HG03108 (cell line): Measurements from ENCODE around the gene TGM2.

ENCODE experiments used
- ATAC-seq: cut with Tn5 transposase; IDR thresholded peaks from one replicate; pipeline ENCODE4 v1.9.1; 2021; ENCODE audit warnings: moderate library complexity; ENCODE audit not compliant: unreplicated experiment

The TGM2 gene

DNA sequence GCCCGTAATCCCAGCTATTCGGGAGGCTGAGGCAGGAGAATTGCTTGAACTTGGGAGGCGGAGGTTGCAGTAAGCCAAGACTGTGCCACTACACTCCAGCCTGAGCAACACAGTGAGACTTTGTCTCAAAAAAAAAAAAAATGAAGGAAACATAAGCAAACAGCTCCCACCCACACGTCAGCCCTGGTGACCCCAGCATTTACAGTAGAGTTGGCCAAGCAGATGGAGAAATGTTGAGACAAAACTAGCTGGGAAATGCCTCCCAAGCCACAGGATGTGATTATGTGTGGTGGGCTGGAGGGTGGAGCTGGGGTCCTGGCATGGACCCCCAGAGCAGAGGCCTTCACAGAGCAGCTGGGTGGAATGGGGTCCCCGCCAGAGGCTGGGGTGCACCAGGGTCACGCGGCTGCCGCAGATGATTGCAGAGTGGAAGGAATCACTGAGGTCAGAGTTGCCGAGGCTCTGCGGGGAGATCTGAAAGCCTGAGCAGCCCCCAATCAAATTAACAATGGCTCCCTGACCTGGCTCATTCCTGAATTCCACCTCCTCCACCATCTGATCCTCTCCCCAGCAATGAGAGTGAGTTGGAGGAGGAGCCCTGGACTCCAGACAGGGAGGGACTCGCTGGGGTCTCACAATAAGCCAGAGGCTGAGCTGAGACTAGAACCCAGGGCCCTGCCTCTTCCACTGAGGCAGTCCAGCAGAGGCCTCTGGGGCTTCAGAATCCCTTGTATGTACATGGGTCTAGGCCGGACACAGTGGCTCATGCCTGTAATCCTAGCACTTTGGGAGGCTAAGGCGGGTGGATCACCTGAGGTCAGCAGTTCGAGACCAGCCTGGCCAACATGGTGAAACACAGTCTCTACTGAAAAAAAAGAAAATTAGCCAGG lies 34.7 kb upstream of the TGM2 start:
- ATAC-seq, result no peak

DNA sequence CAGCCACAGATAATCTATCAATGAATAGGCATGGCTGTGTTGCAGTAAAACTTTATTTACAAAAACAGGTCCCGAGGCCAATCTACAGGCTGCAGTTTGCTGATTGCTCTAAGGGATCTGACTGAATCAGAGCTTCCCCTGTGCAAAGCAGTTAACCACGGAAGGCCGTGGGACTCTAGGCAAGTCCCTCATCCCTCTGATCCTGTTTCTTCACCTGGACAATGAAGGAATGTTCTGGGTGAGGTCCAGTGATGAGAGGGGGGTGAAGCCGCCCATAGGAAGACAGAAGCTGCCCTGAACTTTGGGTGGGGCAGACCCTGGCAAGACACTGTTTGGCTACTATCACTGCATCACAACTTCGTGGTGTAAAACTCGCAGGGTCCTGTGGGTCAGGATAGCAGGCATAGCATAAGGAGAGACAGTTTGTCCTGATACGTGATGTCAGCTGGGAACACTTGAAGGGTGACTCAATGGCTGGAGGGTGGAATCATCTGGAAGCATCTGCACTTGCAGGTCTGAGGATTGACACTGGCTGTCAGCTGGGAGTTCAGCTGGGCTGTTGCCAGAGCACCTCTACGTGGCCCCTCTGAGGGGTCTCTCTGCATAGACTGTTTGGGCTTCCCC lies 33.3 kb upstream of the TGM2 start:
- no peak for ATAC-seq

DNA sequence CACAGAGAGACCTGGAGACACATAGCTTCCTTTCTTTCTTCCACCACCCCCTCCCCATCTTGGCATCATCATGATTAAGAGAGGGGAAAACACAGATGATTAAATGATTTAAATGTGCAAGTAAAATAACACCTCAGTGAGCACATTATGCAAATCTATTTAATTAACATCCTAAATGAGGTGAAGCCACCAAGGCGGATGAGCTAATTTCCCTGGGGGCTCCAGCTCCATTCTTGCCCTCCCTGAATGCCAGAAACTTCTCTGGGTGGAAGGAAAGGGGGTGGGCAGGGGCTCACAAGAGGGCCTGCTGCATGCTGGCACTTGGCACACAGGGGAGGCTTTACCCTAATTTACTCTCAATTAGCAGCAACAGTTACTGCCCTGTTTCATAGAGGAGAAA lies 32.5 kb upstream of the TGM2 start:
- ATAC-seq, result no peak

DNA sequence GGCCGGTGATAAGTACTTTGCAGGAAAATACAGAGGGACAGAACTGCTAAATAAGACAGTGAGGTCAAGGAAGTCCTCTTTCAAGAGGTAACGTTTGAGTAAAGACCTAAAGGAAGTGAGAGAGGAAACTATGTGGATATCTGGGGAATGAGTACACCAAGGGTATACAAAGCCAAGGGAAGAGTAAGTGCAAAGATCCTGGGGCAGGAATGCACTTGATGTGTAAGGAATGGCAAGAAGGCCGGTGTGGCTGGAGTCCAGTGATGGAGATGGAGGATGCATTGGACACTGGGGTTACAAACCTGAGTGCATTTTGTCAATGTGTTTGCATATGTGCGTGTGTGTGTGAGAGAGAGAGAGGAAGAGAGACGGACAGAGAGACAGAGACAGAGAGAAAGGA lies 32.1 kb upstream of the TGM2 start:
- no peak for ATAC-seq

DNA sequence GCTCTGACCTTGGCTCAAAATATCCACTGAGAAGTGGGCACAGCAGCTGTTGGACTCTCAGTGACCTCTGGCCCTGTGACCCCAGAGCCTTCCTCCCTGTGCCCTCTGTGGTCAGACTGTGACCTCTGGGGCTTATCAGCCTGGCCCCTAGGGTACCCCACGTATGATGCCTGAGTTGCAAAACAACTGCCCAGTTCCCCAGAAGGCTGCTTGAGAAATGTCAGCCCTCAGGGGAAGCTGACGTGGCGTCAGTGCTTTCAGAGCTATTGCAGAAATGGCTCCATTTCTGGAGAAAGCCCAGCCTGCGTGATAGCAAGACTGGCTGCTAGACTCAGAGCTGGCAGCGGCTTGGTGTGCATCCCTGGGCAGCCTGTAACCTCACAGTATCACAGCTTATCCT lies 31.5 kb upstream of the TGM2 start:
- no peak for ATAC-seq

DNA sequence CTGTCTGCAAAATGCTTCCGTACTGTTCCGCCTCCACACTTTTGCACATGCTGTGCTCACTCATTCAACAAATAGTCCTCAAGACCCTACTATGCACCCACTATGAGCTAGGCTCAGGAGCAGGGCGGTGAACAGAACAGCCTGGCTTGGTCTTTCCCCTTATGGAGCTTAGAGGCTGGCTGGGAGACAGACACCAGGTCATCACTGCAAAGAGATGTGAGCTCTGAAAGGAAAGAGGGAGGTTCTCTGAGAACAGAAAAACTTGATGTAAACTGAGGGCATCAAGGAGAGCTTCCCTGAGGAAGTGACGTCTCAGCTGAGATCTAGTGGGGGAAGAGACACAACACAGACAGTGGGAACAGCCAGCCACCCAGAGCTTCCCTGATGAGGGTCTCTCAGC lies 31.0 kb upstream of the TGM2 start:
- ATAC-seq, result no peak

DNA sequence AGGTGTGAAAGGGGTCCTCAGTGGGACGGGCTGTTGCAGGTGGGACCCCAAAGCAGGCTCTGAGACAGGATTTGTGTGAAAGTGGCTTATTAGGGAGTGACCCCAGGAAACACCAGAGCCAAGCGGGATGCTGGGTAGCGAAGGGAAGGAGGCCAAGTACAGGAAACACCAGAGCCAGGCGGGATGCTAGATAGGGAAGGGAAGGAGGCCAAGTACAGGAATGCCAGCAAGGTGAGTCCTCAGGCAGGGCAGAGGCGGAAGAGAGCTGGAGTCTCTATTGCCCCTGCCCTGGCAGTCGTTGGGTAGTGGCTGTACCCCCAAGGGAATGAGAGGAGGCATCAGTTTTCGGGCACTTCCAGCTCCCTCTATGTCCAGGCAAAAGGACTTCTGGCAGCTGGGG lies 30.5 kb upstream of the TGM2 start:
- no peak for ATAC-seq

DNA sequence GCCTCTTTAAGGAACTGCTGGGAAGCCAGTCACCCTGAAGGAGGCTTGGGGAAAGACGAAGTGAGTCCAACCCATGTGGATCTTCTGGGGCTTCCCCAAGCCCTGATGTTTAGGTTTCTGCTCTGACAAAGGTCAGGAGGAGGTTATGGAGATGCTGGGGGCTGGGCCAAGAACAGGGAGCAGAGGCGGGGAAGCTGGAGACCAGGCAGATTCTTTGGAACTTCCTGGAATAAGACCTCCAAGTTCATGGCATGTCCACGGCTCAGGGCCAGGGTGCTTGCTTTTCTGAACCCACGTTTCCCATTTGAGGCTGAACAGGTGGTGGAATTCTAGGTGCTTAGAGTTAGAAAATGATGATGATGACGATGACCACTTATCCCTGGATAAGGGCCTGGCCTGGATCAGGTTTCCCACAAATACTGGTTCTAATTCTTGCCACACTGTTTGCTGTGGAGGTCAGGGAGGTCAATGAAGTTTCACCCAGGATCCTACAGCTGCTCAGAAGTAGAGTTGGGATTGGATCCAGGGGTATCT lies 30.0 kb upstream of the TGM2 start:
- no peak for ATAC-seq

DNA sequence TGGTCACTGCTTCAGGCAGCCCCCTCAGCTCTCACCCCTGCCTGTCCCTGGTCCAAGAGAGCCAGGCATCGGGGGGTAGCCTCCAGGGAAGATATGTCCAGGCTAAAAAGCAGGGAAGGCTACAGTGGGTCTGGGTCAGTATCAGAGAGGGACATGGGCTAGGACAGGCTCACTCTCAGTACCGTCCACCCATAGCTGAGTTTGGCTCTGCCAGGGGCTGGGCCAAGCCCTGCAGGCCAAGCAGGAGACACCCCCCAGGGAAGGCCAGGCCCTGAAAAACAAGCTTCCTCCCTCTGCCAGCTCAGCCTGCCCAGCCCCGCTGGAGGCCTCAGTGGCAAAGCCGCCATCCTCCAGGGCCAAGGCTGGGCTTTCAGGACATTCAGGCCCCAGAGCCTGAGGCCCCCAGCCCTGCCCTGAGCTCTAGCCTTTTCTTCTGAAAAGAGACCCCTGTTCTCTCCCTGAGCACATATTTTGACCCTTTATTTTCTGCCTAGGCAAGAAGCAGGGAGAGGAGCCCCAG lies 28.6 kb upstream of the TGM2 start:
- ATAC-seq, result no peak

DNA sequence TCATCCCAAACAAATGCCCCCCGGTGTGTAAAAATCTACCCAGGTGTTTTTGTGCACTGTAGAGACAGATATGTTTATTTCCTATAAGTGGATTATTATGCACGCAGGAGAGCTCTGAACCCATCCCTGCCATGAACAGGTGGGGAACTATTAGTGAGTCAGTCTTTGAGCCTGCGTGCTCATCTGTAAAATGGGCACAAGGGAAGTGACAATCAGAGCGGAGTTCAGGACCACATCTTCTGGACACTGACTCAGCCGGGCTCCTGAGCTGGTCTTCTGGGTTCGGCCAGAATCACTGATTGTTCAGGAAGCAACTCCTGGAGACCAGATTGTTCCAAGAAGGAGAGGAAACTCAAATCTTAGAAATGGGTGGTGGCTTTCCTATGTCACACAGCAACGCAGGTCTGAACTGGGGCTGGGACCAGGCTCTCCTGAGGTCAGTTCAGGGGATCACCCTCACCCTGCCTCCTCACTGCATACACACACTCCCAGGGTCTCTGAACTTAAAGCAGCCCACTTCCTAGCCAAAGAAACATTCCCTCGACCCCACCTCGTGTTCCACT lies 27.3 kb upstream of the TGM2 start:
- ATAC-seq, result no peak

DNA sequence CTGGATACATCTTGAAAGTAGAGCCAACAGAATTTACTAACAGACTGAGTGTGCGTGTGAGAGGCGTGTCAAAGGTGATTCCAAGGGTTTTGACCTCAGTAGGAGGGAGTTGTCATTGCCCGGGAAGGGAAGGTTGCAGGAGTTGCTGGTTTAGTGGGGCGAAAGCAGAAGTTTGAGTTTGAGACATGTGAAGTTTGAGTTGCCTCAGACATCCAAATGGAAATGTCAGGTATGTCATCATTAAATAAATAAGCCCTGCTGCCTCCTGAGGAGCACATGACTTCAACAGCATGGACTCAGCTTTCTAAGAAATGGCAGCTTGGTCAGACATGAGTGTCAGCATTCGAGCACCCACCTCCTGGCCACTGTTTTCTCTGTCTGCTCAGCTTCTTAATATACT lies 26.6 kb upstream of the TGM2 start:
- ATAC-seq, result no peak

DNA sequence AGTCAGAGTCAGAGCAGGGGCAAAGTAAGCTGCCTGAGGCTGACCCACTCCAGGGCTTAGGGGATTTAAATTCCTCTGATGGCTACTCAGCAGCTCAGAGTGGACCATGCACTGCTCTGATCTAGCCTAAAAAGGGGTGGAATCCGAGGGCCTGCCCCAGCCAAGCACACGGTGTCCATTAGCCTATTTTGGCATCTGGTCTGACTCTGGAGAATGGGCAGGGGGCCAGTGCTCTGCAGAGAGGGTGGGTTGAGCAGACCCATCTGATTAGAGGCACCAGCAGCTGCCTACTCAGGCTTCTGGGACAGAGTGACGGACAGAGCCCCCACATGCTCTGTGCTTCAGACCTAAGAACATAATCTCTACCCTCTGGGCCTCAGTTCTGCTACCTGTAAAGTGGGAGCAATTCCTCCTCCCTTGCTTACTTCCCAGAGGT lies 25.9 kb upstream of the TGM2 start:
- no peak for ATAC-seq

DNA sequence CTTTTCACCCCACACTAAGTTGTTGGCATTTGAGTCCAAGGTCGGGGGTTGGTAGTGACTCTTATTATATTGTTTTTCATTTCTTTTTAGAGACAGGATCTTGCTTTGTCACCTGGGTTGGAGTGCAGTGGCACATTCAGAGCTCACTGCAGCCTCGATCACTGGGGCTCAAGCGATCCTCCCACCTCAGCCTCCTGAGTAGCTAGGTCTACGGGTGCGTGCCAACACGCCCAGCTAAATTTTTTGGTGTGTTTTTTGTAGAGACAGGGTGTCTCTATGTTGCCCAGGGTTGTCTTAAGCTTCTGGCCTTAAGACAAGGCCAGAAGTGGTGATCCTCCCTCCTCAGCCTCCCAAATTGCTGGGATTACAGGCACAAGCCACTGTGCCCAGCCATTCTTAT lies 25.1 kb upstream of the TGM2 start:
- no peak for ATAC-seq

DNA sequence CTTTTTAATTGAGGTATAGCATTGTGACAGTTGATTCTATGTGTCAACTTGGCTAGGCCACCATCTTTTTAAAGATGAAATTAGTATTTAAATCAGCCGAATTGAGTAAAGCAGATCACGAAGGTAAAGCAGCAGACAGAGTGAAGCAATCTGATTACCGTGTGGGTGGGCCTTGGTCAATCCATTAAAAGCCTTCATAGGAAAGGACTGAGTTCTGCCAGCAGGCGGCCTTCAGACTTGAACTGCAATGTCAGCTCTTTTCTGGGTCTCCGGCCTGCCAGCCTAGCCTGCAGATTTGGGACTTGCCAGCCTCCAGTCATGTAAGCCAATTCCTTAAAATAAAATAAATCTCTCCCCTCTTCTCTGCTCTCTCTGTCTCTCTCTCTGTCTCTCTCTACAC lies 22.4 kb upstream of the TGM2 start:
- no peak for ATAC-seq

DNA sequence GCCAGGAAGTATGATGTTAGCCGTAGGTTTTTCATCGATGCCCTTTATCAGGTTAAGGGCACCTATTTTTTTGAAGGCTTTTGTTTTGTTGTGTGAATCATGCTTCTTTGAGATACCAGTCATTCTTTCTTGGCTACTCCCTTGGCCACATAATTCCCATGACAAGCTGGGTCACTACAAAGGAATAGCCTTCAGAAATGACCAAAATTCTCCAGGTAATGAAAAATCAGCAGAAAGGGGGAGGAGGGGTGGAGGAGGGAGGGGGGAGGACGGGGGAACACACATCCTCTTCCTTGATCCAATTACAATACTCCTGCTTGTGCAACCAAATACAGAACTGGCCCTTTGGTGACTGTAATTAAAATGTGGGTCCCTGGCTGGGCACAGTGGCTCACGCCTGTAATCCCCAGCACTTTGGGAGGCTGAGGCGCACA lies 21.7 kb upstream of the TGM2 start:
- ATAC-seq, result no peak

DNA sequence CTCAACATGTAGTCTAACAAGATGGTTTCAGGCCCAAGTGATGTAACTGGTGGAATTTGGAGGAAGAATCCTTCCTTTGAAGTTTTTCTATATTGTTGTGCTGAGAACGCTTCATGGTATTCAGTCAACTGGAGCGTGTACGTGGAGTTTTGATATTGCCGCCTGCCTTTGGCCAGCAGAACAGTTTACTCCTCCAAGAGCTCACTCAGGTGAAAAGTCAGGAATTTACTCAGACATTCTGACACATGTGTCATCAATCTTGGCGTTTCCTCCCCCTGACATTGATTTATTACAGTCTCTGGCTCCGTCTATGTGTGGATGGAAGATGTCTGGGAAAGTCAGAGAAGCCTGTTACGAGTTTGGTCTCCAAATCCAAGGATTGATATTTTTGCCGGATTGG lies 19.0 kb upstream of the TGM2 start:
- no peak for ATAC-seq

DNA sequence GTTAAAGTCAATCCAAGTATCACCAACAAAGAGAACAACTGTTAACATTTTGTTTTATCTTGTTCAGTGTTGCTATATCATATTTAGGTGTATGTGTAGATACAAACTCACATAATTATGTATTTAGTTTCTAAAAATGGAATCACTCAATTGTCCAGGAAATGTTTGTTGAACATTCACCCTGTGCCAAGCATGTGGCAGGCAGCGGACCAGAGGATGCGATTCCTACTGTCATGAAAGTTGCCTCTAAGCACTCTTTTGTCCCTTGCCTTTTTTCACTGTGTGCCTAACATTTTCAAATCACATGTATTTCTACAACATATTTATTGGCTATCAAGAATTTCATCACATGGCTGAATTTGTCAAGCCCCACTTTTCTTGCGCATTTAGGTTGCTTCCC lies 16.9 kb upstream of the TGM2 start:
- no peak for ATAC-seq

DNA sequence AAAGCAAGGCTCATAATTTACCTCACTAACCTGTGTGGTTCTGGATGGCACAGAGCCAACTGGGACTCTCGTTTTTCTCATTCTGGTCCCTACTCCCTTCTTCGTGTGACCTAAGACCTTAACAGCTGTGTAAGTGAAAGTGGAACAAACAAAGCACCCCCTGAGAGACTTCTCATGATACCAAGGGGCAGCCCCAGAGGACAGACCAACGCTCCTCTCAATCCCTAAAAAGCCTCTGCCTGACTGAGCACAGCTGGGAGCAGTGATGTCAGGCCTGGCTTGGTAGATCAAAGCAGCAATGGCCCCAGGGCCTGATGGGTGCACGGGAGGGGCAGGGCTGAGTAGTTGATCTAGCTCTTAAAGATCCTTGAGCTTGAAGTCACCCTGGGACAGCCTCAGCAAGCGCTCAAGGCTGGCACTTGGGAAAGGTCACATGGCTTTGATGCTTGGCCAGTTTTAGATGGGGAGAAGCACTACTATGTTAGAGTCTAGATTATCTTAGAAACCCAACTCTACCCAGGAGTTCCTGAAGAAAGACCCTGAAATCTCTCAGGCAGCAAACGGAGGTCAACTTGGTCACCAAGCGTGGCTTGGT lies 16.2 kb upstream of the TGM2 start:
- ATAC-seq, result peak; percentile 86

DNA sequence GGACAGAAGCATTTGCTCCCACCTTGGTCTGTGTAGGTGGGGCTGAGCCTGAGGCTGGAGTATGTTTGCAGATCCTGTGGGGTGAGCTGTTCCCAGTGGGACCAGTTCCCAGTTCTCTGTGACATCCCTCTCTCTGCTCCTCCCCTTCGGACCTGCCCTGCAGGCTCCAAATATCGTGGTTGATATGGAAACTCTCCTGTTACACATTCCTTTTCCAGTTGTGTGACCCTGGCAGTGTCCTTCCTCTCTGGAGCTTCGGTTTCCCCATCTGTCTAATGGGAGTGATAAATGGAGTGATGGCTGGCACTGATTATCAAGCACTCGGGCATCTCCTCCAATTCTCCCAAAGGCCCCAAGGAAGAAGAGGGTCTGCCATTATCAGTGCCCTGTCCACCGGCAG lies 15.7 kb upstream of the TGM2 start:
- no peak for ATAC-seq

DNA sequence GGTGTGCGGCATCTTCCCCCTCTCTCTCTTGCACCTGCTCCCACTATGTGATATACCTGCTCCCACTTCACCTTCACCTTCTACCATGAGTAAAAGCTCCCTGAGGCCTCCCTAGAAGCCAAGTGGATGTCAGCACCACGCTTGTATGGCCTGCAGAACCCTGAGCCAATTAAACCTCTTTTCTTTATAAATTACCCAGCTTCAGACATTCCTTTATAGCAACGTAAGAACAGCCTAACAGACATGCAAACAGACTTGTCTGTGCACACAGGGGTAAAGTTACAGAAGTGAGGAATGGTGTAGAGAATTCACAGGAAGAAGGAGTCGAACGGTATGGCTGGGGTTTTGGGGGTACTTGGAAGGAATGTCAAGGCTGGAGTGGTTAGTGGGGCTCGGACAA lies 14.8 kb upstream of the TGM2 start:
- no peak for ATAC-seq

DNA sequence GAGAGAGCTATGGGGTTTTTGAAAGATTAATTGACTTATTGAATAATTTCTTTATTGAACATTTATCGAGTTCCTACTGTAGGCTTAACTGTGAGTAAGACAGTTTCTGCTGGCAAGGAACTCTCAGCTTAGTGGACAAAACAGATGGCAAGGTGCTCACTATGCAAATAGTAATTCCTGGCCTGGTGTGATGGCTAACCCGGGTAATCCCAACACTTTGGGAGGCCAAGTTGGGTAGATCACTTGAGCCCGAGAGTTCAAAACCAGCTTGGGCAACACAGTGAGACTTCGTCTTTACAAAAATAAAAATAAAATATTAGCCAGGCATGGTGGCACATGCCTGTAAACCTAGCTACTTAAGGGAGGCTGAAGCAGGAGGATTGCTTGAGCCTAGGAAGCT lies 13.5 kb upstream of the TGM2 start:
- ATAC-seq, result no peak
